CD4-positive, alpha-beta T cell treated with Interleukin-2 at 100 ng/mL for 4 hours (primary cell): ENCODE measurements around the gene LIN7C.

Experiments used
- DNase-seq: peaks from one replicate; pipeline ENCODE4 v3.0.0-alpha.2; 2020; ENCODE audit warnings: low spot score

The LIN7C gene

DNA sequence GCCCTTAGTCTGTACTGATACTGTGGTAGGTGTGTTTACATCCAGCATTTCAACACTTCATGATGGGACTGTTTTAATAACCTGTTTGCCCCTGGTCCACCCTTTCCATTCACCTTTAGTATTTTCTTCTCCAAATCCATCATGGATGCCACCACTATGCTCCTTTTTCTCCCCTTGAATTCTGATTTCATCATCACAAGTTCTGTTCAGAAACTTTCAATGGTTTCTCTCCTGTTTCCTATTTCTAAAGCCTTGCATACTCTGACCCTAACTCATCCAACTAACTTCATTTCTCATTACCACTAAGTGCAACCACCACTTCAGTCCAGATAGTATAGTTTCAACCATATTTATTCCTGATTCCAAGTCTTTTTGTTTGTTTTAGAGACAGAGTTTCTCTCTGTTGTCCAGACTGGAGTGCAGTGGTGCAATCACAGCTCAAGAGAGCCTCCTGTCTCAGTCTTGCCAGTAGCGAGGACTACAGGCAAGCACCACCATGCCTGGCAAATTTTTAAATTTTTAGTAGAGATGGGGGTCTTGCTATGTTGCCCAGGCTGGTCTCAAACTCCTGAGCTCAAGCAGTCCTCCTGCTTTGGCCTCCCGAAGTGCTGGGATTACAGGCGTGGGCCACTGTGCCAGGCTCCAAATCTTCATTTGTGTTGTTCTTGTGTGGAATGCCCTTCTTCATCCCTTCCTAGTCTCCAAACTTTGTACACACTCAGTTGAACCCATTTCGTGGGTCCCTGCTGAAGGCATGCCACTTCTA is 1.2 kb upstream of the LIN7C start:
- DNase-seq = no peak

DNA sequence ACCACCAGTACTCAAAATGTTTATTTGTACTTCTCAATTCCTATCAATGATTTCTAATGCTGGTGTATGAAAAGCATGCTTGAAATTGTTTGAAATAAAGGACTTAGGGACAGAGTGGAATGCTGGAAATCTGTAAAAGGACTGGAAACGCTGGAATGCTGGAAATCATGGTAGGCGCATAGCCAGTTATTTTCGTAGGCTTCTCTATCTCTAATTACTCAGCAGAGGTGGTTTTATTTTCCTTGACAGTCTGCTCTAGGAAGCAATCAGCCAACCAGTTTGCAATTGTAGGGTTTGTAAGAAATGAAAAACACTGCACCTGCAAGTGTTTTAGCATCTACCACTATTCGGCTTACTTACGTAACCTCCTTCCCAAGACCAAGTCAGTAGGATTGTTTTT is 788 bp downstream of the LIN7C start:
- DNase-seq = no peak

DNA sequence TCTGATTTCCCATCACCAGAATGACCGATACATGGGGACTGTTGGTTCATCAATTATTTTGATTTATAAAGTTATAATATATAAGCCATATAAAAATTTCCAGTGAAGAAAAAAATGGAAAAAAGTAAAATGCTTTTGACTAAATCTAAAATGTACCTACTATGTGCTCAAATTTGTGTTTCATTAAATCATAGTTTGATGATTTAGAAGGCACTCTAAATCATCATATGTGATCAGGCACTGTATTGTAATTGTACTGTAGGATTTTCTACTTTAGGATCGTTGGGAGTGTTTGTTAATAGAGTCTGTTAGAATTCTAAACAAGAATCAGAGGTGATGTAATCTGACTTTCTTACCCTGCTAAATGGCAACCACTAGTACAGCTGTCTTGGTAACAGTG is 2.4 kb downstream of the LIN7C start:
- DNase-seq = no peak

DNA sequence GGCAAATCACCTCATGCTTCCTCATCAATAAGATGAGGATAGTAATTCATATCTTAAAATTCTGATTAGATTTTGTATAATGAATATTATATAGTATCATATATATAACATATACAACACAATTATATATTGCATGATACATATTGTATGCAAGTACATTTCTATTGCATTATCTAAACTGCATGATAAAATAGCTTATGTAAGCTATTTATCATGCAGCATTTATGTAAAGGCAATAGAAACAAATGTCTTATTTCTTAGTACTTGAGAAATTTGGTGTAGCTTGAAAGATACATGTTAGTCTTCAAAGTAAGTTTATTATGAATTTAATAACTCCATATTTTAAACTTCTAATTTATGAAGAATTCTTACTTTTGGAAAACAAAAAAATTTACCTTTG is 5.5 kb downstream of the LIN7C start:
- no peak for DNase-seq

DNA sequence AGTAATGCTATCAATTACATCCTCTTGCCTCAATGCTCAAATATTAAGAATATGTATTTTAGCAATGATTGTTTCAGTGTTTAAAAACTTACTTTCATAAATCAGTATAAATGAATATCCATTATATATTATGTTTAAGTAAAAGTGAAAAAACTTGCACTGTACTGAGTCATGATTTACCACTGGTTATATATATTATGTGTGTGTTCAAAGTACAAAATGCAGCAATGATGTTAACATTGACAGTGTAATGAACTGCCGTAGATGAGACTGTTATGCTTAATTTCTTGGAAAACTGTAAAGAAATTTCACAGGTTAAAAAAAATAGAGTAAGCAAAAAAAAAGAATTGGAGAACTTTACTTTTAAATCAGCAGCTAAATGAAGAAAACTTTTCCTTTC is 8.7 kb downstream of the LIN7C start:
- no peak for DNase-seq

DNA sequence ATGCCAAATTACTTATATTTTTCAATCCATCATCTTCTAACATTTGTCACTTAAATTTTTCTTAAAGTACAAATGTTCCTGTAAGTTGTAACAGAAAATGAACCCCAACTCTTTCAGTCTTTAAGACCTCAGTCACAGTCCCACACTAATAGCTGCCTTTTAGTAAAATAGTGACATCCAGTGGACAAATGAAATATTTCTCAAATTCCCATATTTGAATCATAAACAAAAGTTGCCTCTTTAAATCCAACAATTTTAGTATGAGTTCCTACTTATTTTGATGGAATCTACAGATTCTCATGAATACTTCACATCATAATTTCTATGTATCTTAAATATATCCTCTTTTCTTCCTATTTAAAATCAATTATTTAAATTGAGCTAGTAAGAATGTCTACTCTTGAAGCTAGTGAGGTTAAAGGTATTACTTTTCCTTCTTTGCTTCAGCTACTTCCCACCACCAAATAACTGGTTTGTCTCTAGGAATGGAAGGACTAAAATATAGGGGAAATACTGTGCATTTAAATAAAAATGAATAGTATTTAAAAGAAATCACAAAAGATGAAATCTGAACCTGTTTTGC is 9.2 kb downstream of the LIN7C start:
- peak; percentile 36 for DNase-seq

DNA sequence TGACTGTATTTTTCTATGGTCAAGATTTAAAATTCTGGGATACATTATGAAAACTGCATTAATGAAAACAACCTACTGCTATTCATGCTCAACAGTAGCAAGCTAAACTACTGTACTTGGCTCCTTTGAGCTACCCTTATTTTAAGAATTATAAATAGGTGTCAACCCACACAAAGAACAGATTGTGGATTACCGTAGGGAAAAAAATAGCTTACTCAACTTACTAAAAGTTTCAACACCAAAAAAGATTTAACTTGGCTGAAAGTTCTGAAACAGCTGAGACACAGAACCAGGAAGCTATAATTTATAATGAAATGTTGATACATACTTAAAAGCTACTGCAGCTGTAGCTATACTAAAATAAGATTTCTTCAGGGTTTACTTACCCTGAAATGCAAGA is 10.1 kb downstream of the LIN7C start:
- DNase-seq = no peak

DNA sequence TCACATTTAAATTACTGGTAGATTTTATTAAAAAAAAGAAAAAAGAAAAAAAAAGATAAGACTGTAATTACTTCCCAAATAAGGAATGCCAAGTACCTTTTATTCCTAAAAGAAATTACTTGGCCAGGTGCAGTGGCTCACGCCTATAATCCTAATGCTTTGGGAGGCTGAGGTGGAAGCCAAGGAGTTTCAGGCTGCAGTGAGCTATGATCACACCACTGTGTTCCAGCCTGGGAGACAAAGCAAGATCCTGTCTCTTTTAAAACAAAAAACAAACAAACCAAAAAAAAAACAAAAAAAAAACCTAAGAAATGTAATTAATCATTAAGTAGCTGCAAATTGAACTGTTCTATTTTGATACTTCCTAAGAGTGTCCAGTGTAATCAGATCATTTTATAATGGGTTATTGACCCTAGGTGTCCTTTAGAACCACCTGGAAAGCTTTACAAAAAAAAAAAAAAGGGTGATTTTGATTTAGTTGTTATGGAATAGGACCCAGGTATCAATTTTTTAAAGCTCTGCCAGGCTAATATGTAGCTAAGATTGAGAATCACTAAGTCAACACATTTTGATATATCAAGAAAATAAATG is 10.8 kb downstream of the LIN7C start:
- no peak for DNase-seq

DNA sequence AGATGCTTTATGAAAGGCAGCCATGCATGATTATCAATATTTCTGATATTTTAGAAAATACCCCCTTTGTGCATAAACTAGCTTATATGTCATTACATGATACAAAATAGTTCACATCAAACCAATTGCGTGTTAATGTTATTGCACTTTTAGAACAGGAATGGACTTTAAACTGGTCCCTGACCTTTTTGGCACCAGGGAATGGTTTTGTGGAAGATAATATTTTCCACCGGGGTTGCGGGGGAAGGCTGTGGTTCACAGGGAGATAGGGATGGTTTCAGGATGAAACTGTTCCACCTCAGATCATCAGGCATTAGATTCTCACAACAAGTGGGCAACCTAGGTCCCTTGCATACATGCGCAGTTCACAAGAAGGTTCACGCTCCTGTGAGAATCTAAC is 17.5 kb downstream of the LIN7C start:
- no peak for DNase-seq

DNA sequence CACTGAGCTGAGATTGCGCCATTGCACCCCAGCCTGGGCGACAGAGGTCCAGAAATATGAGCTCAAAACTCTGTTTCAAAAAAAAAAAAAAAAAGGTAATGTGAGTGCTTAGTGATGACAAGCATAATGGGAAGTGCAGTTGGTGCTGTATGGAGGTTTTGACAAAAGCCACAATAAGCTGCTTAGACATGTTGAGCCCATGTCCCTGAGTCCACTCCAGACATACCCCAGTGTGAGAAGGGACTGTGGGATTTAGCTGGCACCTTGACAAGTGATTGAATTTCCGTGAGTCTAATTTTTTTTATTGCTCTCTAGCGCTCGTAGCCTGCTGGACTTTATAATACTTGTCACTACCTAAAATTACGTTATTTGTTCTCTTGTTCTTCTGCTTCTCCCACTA is 18.9 kb downstream of the LIN7C start:
- no peak for DNase-seq

DNA sequence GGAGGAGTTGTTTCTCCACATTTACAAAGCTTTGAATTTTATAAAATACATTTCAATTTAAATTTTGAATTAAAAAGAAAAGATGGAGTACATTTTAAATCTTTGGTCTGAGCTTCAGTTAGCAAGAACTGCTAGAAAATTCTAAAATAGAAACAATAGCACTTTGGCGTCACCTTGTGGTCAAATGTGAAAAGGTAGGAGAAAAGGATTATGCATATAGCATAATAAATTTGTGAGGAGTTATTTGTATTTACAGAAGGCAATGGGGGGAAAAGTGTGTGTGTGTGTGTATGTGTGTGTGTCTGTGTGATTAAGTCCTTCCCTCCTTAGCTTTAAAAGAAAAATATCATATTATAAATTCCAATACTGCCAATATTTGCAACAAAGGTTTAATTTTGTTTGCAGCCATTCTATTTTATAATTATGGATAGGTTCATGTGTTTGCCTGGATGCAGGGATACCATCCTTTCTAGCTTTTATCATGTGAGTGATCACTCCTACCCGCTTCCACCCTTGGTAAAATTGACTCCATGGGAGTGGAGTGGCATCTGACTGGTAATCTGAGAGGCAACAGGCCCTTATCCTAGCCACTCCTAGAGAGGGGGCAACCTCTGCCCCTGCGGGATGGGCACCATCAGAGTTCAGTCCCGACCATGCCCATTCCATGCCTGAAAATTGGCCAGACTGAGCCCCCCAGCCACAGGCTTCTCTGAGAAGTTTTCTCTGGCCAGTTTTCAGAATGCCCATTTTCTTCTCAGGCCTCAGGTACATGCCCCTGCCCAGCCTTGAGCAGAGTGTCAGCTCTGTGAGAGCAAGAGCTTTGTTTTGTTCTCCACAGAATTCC is 20.4 kb downstream of the LIN7C start:
- DNase-seq = peak; percentile 72

DNA sequence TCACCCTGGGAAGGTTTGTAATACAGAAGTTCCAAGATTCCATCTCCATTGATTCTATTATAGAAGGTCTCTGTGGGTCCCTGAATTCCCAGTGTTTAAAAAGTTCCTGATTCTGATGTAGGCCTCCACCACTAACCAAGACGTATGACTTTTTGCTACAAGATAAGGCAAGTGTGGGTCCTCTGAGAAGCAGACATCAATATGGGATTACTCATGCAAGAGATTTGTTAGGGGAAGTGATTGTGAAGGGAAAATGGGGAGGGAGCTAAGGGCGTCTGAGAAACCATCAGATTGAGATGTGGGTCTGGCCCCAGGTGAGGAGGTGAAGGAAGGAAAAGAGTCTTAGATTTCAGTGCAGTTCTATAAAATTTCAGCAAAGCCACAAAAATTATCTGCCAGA is 23.8 kb downstream of the LIN7C start:
- DNase-seq = no peak

DNA sequence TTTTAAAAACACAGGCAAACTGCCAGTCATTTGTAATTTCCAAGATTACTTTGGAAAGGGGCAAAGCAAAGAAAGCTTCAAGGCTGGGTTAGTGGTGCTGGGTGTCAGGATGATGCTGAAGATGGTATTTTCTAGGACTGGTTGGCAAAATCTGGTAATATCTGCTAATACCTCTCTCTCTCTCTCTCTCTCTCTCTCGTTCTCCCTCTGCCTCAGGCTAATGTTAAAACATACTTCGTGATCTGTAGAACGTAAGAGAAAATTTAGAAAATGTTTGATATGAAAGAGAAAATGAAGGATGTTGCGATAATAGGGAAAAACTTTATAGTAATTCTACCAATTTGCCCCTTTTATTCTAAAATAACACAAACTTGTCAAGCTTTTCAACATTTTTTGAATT is 24.6 kb downstream of the LIN7C start:
- no peak for DNase-seq

DNA sequence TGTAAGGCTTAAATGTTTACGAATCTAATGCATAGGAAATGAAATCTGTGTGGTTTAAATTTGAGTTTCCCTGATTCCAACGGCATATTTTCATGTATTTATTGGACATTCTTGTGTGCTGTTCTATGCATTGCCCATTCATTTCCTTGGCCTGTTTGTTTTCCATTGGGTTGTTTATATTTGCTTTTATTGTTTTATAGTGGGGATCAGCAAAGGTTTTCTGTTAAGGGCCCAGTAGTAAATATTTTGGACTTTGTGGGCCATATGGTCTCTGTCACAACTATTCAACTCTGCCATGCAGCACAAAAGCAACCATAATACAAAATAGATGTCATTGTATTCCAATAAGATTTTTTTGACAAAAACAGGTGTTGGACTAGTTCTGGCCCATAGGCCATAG is 28.7 kb downstream of the LIN7C start:
- DNase-seq = no peak

DNA sequence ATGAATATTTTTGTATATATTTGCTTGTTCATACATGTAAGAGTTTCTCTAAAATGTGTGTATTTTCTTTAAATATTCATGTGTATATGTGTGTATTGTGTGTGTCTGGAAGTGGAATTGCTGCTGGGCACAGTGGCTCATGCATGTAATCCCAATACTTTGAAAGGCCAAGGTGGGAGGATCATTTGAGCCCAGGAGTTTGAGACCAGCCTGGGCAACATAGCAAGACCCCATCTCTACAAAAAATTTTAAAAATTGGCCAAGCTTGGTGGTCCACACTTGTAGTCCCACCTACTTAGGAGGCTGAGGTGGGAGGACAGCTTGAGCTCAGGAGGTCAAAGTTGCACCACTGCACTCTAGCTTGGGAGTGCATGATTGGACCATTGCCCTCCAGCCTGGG is 29.3 kb downstream of the LIN7C start:
- no peak for DNase-seq

DNA sequence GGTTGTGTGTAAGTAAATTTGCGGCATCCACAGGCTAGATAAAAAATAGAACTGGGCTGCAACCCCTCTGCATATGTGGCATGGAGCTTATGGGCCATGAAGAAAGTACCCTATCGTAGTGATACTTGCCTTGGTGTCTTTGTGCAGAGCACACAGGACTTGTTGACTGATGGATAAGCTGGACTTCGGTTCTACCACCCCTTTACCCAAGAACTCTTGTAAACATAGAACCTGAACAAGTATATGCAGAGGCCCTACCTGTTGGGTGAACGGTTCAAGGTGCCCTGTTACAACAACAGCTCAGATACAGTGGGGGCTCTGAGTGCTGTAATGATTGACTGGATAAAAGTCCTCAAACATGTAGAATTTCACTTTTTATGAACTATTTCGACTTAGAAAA is 30.9 kb downstream of the LIN7C start:
- DNase-seq = no peak

DNA sequence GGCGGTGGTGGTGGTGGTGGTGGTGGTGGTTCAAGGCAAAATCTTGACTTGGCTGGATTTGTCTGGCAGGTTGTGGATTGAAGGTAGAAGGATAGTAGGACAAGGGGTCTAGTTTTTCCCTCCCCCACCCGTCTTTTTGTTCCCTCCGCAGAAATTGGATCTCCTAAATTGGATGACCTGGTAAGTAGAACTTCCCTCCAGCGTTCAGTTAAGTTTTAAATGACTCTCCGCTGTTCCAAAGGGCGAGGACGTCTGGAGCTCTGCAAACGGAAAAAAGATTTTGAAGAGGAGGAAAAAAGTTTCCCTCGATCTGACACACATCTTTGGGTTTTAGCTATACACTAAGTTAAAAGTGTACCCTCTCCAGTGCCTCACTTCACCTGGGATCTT is 33.6 kb downstream of the LIN7C start:
- DNase-seq = no peak

DNA sequence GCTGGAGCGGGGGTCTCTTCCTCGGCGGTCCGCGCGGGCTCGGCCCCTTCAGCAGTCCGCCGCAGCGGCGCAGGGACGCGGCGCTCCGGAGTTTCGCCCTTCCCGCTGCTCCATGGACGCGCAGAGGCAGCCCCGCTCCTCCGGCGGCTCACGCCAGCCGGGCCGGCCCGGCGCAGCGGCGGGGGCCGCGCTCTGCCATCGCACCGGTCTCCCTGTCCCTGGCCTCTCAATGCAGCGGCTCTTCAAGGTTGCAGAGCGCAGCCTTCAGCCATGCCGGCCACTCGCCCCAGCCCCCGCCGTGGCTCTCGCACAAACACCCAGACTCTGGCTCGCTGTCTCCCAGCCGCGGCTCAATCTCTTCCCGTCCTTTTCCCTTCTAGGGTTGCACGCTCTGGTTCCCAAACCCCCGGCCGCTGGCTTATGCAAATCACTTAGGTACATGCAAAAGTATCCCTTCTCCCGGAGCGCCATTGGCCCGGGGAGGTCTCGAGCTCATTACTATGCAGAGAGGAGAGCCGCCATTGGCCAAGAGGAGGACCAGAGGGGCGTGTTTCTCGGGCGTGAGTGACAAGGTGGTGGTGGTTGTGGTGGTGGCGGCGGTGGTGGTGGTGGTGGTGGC is 34.1 kb downstream of the LIN7C start, which contains the start of gene LGR4:
Gene LGR4 (minus strand): TSS at position 393 of the 619 bp plus-strand sequence. CDS start 488 bp downstream, outside the sequence.
- peak; percentile 66 for DNase-seq

DNA sequence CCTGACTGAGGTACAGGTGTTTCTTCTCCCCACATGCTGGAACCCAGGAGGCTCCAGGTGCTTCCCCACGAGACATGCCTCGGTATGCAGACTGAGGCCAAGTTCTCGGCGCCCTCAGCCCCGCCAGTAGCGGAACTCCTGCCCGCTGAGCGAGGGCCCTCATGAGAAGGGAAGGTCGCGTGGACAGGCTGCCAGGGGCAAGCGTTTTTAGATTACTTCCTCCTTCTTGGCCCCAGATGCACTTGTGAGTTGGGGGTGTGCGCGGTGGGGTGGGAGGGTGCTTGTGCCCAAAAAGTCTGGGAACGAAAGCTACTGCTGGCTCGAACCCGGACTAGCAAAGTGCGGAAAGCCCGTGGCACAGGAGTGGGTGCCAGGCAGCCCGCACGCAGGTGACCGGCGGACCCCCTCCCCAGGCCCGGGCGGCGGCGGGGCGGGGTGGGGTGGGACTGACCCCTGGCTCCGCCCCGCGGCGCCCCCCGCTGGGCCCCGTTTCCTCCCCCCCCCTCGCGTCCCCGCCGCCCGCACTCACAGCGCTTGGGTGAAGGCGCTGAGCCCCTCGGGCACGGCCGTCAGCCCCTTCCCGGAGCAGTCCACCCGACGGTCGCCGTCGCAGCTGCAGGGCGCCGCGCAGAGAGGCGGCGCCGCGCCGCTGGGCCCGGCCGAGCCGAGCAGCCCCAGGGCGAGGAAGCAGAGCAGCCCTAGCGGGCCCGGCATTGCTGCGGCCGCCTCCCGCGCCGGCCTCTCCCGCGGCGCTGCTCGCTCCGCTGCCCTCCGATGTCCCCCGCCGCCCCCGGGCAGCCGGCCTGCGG is 34.8 kb downstream of the LIN7C start:
- peak; percentile 6 for DNase-seq

DNA sequence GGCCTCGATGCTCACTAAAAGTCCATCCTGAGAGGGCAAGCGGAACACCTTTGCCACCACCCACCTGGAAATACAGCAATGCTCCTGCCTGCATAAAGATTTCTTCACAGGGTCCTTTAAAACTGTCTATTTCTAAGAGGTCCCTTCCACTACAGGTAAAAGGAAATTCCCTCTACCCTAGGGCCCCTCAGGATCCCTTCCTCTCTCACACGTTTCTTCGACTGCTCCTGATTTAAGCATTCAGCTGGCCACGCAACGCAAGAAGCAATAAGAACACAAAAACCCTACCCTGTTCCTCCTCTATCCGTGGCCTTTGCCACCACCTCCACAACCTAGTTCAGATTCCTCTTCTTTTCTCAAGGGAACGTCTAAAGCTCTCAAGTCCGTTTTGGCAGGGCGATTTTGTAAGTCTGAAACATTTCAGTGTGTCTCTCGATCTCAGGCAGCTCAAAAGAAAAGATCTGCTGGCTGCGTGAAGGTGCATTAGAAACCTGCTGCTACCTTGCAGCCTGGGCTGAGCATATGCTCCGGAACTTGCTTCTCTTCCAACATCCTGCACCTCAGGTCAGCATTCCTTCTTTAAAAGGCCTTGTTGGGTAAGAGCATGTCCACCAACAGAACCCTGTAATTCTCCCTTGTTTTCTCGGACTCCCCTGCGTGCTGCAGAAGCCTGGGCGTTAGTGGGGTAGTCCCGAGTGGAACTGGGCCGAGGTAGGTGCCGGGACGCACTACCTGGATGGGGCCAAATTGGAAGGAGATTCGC is 35.6 kb downstream of the LIN7C start:
- DNase-seq = no peak

DNA sequence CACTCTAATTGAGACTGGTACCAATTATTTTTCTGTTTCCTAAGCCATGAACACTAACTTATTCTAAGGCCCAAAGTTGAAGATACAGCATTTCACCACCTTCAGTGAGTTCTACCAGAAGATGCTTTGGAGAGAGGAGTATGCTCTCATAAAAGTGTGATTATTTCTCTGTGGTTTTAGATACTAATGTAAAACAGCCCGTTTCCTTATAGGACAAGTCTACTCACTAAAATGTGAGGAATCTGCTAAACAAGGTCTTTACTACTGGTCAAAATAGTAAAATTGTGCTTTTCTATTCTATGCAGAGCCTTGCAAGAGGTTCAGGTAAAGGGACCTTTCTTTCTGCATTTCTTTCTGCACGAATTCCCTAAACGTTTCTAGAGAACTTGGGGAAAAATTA is 36.4 kb downstream of the LIN7C start:
- DNase-seq = no peak
